Stimulated activated CD4-positive, alpha-beta T cell treated with anti-CD3 and anti-CD28 coated beads, Interleukin-12 subunit alpha, Interleukin-12 subunit beta, amount 100 ng/mL, for 4 hours (primary cell): ENCODE data around the gene MFAP4.

ENCODE experiments used
- DNase-seq: peaks from one replicate; pipeline ENCODE4 v3.0.0-alpha.2; 2020

Gene MFAP4

GRCh38 chr17:19347323-19348080, 39.5 kb downstream of the MFAP4 start:
- DNase-seq: no peak

GRCh38 chr17:19346351-19347255, 40.4 kb downstream of the MFAP4 start:
- no peak for DNase-seq

DNA sequence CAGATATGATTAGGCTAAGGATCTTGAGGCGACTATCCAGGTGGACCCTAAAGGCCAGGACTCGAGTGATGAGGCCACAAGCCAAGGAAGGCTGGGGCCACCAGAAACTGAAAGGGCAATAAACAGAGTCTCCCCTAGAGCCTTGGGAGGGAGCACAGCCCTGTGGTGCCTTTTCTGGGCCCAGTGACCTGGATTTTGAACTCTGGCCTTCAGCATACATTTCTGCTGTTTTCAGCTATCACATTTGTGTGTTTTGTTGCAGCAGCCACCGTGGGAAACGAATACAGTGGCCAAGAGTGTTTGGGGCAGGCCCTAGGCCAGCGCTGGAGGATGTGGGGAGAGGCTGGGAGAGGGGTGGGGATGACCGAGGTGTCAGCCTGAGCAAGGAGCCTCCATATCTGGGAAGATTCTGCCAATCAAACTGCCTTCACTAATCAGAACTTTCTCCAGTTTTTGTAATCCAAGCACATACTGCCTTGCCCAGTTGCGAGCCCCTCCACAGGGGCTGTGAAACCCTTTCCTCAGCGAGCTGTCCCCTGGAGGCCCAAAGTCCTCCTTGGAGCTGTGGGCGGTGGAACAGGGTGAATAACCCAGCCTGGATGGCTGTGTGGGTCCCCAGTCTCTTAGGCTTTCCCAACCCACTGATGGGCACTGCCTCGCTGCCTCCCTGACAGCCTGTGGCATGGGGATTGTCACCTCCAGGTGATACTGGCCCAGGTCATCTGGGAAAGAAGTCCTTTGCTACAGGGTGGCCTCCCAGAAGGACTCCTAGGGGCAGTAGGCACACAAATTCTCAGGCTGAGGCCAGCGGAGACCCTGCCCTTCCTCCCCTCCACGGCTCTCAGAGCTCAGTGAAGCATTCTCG, 41.3 kb downstream of the MFAP4 start:
- DNase-seq: no peak

DNA sequence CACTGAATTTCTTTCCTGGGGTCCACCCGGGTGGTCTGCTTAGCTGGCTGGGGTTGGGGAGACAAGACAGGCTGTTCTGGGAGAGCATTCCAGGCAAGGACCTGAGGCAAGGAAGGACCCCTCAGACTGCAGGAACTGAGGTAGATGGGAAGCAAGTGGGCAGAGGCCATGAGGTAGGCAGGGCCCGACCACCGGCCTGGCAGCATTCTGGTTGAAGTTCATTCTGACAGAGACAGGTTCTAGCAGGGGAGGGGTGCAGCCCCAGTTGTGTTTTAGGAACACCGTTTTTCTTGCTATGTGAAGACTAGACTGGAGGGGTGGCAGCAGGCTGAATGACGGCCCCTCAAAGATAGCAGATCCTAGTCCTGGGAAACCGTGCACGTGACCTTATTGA, 41.9 kb downstream of the MFAP4 start:
- no peak for DNase-seq

DNA sequence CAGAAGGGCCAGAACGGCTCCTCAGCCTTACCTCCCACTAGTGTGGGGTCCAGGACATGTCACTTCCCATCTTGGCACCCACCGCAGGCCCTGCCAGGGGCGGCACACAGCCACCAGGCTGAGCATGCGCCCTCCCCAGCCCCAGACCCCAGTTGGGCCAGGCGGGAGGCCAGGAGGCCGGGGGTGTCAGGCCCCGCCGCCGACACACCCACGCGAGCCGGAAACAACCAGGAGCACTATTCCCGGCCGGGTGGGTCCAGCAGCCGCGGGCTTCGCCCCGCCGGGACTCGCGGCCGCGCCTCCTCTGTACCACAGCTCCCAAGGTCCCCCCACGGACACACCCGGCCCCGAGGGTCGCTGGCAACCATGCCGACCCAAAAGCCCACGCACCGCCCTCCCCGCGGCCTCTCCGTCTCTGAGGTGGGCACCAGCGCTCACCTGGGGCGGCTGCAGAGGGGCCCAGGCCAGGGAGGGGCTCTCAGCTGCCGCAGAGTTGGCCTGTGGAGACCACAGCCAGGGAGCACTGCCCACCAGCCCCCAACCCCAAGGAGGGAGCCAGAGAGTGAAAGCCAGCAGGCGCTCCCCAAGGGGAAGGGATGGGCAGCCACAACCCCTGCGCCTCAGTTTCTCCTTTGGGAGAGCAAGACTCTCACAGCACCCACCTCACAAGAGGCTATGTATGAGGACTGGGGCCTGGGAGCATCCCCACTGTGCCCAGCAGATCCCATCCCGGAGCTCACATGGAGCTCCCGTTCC, 42.5 kb downstream of the MFAP4 start:
- no peak for DNase-seq

GRCh38 chr17:19343671-19344151, 43.3 kb downstream of the MFAP4 start:
- no peak for DNase-seq

DNA sequence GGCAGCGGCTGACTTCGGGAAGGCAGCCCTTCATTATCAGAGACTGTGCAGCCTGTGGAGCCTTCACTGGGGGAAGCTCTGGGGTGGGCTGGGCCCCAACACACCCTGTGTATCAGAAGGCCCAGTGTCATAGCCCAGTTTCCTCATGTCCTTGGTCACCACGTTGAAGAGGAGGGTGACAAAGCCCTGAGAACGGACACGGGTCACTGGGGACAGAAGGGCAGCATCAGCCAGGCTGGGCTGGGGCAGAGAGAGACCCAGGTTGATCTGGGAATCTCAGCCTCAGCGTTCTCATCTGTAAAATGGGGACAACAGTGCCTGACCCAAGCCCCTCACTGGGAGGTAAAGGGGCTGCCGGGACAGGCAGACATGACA, 43.7 kb downstream of the MFAP4 start:
- no peak for DNase-seq

- no peak for DNase-seq
Measured at GRCh38 chr17:19342611-19343255, 44.3 kb downstream of the MFAP4 start.

GRCh38 chr17:19341641-19342610, 45.1 kb downstream of the MFAP4 start:
- no peak for DNase-seq

DNA sequence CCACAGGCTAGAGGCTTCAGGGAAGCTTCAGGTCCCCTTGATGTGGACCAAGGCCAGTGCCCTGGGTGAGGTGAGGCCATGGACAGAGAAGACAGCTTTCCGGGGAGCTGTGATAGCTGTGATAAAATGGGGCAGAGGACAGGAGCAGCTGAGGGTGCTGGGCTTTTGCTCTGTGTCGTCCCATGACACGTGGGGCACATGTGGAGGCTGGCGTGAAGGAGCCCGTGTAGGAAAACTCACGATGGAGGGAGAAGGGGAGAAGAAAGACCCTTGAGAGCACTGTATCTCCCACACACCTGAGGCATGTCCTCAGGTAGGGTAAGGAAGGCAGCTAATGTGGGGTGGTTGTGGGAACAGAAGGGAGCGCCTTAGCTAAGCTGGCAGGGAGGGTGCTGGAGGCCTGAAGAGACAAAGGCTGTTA, 45.8 kb downstream of the MFAP4 start:
- DNase-seq: no peak

GRCh38 chr17:19339341-19339815, 47.6 kb downstream of the MFAP4 start:
- no peak for DNase-seq

GRCh38 chr17:19338031-19338990, 48.7 kb downstream of the MFAP4 start:
- DNase-seq: peak; percentile 57

DNA sequence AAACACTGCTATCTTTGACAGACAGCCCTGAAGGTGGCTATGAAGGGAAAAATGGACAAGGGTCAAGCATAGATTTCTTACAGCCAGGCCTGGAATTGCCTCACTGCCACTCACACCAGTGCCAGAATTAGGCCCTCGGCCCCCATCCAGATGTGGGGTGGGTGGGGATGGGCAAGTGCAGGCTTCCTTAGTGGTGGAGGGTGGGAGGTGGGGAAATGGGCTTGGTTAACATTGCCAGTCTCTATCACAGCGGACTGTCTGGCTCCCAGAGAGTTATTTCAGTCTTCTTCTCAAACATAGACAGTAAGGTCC, 49.3 kb downstream of the MFAP4 start:
- no peak for DNase-seq

DNA sequence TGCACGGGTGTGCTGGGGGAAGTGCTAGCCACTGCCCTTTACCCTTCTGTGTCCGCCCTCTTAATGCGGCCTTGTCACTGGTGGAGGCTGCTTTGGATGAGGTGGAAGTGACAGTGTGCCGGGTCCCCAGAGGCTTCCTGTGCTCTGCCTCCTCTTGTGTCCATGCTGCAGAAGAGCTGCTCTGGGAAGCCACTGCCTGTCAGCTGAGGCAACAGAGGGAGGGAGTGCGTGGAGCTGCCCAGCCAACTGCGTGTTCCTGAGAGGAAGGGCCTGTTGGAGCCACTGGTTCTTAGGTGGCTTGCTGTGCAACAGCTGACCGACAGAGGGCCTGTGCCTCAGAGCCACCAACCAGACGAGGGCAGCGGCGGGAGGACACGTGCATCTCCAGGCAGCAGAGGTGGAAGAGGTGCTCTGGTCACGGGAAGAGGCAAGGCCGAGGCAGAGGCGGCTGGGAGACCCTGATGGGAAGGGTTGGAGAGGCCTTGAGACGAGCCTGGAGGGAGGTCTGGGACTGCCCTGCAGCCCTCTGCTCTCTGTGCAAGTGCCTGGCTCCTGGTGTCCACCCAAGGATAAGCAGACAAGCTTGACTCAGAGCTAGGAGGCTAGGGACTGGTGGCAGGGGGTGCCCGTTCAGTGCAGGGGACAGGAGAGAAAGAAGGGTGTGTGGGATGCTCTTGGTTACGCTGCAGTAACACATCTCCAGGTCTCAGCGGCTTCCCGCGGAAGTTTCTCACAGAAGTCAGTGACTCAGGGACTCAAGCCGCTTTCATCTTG, 49.9 kb downstream of the MFAP4 start:
- no peak for DNase-seq

DNA sequence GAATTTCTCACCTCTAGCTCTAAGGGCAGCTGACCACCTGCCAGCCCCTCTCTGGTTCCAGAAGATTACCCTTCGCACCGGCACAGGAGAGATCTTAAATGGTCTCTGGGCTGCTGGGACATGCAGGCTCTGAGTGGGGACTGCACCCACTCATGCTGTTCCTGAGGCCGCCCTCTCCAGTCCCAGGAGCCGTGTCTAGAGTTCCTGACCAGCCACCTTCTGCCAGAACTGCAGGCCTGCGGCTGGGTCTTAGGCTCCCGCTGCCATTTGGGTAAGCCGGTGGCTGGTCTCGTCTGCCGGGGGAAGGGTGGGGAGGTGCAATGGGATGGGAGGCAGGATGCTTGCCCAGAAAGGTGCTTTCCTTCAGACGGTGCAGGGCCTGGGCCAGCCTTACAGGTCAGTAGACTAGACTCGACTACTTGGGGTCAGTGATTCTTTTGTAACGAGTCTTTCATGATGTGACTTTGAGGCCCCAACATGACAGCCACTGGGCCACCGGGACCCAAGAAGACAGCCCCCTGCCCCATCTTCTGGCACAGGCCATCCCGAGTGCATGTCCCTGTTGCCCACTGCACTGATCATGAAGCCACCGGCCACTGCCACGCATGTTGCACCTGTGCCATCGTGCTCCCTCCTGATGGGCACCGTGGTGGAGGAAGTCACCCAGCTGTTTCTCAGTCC, 50.9 kb downstream of the MFAP4 start:
- DNase-seq: no peak

DNA sequence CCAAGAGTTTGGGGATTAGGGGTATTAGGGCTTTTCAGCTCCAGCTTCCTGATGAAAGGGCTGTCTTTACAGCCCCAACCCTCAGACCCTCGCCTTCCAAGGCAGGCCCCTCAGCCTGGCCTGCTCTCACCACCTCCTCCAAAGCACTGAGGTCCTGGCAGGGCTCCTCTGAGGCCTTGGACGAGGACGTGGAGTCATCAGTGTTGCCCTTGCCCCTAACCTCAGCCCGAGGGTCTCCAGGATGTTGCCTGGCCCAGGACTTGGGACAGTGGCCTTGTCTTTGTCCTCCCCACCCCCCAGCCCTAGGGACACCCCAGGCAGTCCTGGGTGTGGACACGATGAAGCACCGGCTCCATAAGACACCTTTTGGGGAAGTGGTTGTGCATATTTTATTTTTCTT, 52.7 kb downstream of the MFAP4 start:
- no peak for DNase-seq

- DNase-seq: no peak
Measured at GRCh38 chr17:19333736-19334290, 53.2 kb downstream of the MFAP4 start.
